Omental fat pad (tissue), 4 donors: Measurements from ENCODE around the gene VPS18. TPM values are rescaled to one million over a fixed set of nuclear protein-coding genes. Genes with fewer than 3 reads are reported as not detected.

Source experiments
- ATAC-seq: fragments of 150-250 bp; one replicate; pipeline ENCODE4 v1.9.1; 2016; ENCODE audit warnings: mild to moderate bottlenecking, moderate library complexity; ENCODE audit not compliant: low FRiP score
- DNase-seq: peaks from one replicate; pipeline ENCODE4 v3.0.0-alpha.2; 2019; ENCODE audit warnings: low spot score
- total RNA-seq, 4 donors: library from RNA; depleted of rRNA; stranded (reverse); fragments of >200 nt; gene quantifications; one replicate each; pipeline ENCODE4 v1.1.0, GENCODE V29; 2016
- TF ChIP-seq, protein P1 (sequence below), 3 donors: fragments of 450-650 bp; IDR thresholded peaks; one replicate each; pipeline ENCODE4 v1.5.1; 2016 to 2017; ENCODE audit warnings: antibody characterized with exemption in 3 of 3, mild to moderate bottlenecking in 3 of 3, moderate library complexity in 2 of 3

The VPS18 gene
- total RNA-seq, 4 donors from 2014 or later: 25.2 to 32.9 (median 28.9) TPM

DNA sequence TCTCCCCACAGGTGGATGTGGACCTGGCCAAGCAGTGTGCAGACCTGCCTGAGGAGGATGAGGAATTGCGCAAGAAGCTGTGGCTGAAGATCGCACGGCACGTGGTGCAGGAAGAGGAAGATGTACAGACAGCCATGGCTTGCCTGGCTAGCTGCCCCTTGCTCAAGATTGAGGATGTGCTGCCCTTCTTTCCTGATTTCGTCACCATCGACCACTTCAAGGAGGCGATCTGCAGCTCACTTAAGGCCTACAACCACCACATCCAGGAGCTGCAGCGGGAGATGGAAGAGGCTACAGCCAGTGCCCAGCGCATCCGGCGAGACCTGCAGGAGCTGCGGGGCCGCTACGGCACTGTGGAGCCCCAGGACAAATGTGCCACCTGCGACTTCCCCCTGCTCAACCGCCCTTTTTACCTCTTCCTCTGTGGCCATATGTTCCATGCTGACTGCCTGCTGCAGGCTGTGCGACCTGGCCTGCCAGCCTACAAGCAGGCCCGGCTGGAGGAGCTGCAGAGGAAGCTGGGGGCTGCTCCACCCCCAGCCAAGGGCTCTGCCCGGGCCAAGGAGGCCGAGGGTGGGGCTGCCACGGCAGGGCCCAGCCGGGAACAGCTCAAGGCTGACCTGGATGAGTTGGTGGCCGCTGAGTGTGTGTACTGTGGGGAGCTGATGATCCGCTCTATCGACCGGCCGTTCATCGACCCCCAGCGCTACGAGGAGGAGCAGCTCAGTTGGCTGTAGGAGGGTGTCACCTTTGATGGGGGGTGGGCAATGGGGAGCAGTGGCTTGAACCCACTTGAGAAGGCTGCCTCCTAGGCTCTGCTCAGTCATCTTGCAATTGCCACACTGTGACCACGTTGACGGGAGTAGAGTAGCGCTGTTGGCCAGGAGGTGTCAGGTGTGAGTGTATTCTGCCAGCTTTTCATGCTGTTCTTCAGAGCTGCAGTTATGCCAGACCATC is 8.6 kb downstream of the VPS18 start:
- no peak for ATAC-seq
- TF ChIP-seq, protein P1, sequence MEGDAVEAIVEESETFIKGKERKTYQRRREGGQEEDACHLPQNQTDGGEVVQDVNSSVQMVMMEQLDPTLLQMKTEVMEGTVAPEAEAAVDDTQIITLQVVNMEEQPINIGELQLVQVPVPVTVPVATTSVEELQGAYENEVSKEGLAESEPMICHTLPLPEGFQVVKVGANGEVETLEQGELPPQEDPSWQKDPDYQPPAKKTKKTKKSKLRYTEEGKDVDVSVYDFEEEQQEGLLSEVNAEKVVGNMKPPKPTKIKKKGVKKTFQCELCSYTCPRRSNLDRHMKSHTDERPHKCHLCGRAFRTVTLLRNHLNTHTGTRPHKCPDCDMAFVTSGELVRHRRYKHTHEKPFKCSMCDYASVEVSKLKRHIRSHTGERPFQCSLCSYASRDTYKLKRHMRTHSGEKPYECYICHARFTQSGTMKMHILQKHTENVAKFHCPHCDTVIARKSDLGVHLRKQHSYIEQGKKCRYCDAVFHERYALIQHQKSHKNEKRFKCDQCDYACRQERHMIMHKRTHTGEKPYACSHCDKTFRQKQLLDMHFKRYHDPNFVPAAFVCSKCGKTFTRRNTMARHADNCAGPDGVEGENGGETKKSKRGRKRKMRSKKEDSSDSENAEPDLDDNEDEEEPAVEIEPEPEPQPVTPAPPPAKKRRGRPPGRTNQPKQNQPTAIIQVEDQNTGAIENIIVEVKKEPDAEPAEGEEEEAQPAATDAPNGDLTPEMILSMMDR (IDR thresholded peaks at IDR 0.05): no peak
- DNase-seq: no peak

- TF ChIP-seq, protein P1 (IDR thresholded peaks at IDR 0.05): no peak
- no peak for ATAC-seq
- DNase-seq: no peak
These were observed 10.4 kb downstream of the VPS18 start for GRCh38 chr15:40904552-40905201.

GRCh38 chr15:40906091-40906990 is 12.1 kb downstream of the VPS18 start:
- TF ChIP-seq, protein P1 (IDR thresholded peaks at IDR 0.05): peak in 1 of 3 donors; percentile 33
- ATAC-seq (peak; percentile 75), DNase-seq (peak; percentile 65)

GRCh38 chr15:40906991-40907802 is 12.9 kb downstream of the VPS18 start:
- DNase-seq (no peak), ATAC-seq (no peak)
- TF ChIP-seq, protein P1 (IDR thresholded peaks at IDR 0.05): no peak

- TF ChIP-seq, protein P1 (IDR thresholded peaks at IDR 0.05): no peak
- DNase-seq (no peak), ATAC-seq (no peak)
These were observed 13.8 kb downstream of the VPS18 start for GRCh38 chr15:40908095-40908494.
